GM20000 (cell line): Measurements from ENCODE around the gene SERPINB6.

Experiments used
- DNase-seq: peaks from one replicate; pipeline ENCODE4 v3.0.0; 2012; ENCODE audit warnings: low spot score
- TF ChIP-seq, protein P1 (sequence below): IDR thresholded peaks from 2 replicates; pipeline ENCODE4 v1.5.1; 2012; ENCODE audit warnings: mild to moderate bottlenecking, control low read depth; ENCODE audit errors: extremely low read depth, missing control alignments

Gene SERPINB6

DNA sequence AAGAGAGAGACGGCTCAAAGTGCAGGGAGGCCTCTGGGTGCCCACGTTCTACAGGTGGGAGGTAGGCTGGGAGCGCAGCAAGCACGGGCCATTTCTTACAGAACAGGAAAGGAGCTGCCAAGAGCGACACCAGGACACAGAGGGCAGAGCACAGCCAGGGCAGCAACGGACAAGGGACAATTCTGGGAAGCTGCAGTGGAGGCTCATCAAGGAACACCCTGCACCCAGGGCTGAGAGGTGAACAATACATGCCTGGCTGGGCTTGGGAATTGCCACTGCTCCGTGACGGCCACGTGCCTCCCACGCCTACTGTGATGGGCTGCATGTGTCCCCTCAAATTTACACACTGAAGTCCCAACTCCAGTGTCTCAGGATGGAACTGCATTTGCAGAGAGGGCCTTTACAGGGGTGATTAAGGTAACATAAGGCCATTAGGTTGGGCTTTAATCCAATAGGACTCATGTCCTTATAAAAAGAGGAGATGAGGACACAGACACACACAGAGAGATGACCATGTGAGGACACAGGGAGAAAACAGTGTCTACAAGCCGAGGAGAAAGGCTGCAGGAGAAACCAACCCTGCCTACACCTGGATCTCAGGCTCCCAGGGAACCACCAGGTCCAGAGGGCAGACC lies 13.6 kb downstream of the SERPINB6 start:
- DNase-seq, result no peak
- TF ChIP-seq, protein P1, sequence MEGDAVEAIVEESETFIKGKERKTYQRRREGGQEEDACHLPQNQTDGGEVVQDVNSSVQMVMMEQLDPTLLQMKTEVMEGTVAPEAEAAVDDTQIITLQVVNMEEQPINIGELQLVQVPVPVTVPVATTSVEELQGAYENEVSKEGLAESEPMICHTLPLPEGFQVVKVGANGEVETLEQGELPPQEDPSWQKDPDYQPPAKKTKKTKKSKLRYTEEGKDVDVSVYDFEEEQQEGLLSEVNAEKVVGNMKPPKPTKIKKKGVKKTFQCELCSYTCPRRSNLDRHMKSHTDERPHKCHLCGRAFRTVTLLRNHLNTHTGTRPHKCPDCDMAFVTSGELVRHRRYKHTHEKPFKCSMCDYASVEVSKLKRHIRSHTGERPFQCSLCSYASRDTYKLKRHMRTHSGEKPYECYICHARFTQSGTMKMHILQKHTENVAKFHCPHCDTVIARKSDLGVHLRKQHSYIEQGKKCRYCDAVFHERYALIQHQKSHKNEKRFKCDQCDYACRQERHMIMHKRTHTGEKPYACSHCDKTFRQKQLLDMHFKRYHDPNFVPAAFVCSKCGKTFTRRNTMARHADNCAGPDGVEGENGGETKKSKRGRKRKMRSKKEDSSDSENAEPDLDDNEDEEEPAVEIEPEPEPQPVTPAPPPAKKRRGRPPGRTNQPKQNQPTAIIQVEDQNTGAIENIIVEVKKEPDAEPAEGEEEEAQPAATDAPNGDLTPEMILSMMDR, result no peak

DNA sequence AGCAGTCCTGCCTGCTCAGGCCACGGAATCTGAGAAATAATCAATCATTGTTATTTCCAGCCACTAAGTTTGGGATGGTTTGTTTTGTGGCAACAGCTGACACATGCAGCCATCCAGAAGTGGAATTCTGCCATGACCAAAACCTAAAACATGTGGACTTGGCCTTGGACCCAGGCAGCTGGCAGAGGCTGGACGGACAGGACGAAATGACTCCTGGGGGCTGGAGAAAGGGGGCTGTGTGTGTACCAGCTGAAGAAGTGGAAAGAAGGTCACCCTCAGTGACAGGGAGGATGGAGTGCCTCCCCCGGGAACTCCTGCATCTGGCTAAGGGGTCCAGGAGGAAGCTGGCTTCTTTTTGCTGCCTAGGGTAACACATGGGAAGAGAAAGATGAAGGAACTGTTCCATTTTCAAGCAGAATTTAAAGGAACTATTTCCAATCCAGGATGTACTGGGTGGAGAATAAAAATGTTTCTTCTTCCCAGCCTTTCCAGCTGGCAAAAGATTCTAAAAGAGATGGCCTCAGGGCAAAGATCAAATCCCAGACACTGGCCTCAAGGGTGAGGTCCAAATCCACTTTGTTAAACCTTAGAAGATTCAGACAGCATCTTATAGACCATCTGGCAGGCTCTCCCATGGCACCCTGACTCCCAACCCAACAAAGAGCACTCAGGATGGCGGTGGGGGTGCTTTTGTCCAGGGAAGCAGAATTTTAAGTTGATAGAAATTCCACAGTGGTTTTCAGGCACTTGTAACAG lies 14.3 kb downstream of the SERPINB6 start:
- TF ChIP-seq, protein P1, result no peak
- DNase-seq, result no peak

DNA sequence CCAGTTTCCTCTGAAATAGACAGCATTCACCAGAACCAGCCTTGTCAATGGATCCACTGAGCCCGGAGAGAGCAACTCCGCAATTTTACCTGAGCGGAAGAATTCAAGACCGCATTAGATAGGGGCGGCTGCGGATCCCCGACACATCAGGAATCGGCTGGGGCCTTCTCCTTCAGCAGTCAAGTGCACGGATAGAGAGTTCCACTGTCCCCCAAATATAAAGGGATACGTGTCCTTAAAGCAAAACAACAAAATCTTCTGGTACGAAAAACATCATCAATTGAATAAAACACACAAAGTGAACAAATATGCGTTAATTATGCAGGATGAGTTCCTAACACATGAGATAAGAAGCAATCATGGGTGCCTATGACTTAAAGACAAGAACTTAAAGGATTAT lies 18.3 kb downstream of the SERPINB6 start:
- no peak for DNase-seq
- TF ChIP-seq, protein P1, result no peak

DNA sequence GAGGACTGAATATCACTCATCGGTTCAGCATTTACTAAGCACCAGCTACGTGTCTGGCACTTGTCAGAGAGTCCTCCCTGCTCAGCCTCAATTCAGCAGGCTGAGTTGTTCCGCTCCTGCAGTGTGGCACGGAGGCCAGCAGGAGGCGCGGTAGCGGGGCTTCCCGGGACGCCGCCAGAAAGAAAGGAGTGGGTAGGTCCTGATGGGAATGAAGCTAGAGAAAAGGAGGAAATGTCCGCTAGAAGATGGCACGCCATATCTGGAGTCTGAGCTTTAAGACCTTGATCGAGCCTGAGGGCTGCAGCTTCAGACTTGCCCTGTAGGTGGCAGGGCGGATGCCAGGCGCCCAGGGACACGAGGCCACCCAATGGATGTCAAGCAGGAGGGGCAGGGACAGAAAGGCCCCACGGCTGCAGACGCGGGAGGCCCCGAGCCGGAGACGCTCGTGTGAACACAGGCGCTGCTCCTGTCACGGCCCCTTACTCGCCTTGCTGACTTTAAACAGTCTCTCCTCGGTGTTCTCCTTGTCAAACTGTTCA lies 18.7 kb downstream of the SERPINB6 start:
- TF ChIP-seq, protein P1, result peak; percentile 38
- DNase-seq, result peak; percentile 42

DNA sequence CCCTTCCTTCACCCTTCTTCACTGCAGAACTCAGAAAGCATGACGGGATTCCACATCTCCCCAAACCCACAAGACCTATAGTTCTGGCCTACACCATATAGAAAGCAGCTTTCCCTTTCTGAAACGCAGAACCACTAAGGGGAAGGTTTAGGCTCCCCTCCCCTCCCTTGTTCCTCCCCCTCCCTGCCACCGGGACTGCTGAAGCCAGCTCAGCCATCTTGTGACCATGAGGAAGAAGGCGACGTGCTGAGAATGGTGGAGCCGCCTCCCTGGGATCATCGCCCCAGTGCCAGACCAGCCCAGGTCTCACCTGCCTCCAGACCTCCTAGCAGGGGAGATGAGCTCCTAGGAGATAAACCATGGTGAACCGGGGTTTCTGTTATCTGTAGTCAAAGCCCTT lies 19.6 kb downstream of the SERPINB6 start:
- TF ChIP-seq, protein P1, result no peak
- no peak for DNase-seq

DNA sequence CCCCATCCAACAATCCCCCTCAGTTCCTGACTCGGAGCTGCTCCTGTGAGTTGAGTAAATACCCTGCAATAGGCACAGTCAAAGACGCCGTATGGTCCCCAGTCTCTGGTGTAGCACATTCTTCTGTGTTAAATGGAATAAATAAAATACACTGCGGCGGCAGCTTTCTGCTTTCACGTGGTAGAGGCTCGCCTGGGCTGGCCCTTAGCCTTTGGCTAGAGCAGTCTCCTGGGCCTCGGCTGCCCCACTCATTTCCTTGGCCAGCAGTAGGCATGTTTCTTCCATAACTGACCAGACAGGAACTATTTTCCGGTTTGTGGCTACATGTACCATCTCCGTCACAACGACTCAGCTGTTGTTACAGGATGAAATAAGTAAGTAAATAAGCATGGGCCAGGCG lies 20.7 kb downstream of the SERPINB6 start:
- TF ChIP-seq, protein P1, result no peak

DNA sequence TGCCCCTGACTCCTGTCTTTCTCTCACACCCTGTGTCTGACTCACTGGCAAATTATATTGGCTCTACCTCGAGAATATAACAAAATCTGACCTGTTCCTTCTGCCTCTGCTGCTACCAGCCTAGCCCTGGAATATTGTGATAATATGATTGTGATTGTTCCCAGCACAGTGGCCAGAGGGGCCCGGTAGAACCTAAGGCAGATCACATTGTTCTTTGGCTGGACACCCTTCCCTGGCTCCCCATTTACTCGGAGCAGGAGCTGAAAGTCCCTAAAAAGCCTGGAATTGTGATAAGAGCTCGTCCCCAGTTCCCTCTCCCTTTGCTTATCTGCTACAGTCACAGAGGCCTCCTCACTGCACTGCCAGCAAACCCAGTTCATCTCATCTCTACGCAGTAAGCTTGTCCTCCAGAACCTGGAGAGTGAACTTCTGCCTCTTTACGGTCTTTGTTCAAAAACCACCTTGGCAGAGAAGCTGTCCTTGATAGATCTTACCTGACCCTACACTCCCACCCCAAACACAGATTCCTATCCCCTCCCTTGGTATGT lies 21.8 kb downstream of the SERPINB6 start:
- DNase-seq, result no peak
- TF ChIP-seq, protein P1, result no peak

More for the DNA sequence above, 20.7 kb downstream of the SERPINB6 start:
- no peak for DNase-seq
